Spleen (tissue), 7 donors: ENCODE measurements around the gene NEAT1.

Source experiments
- POLR2AphosphoS5 ChIP-seq, 3 donors: sonication (generic); formaldehyde crosslinking; IDR thresholded peaks; one replicate each; pipeline ENCODE4 v1.5.1; 2017; ENCODE audit warnings: antibody characterized with exemption in 3 of 3
- TF ChIP-seq, protein P1 (sequence below), 11 experiments: fragments of 200-600 bp in 7 of 11; fragments of 450-650 bp in 4 of 11; sonication (generic) in 4 of 11; IDR thresholded peaks in 8 of 11; conservative IDR thresholded peaks in 3 of 11; 1 replicate in 7 of 11; 2 replicates in 4 of 11; pipeline versions ENCODE4 v1.4.0 to v1.8.0; 2016 to 2021; ENCODE audit warnings: antibody characterized with exemption in 11 of 11, inconsistent platforms in 4 of 11, mild to moderate bottlenecking in 1 of 11
- donor health status: DM: no; HTN: no; CAD: no; lungs with moderate emphysema.
- donor health status: DM: no; HTN: no; CAD: no.
- donor health status: DM: no; HTN: no; CAD: no.

GRCh38 chr11:65378208-65378927, 44.2 kb upstream of the NEAT1 start:
- TF ChIP-seq, protein P1, sequence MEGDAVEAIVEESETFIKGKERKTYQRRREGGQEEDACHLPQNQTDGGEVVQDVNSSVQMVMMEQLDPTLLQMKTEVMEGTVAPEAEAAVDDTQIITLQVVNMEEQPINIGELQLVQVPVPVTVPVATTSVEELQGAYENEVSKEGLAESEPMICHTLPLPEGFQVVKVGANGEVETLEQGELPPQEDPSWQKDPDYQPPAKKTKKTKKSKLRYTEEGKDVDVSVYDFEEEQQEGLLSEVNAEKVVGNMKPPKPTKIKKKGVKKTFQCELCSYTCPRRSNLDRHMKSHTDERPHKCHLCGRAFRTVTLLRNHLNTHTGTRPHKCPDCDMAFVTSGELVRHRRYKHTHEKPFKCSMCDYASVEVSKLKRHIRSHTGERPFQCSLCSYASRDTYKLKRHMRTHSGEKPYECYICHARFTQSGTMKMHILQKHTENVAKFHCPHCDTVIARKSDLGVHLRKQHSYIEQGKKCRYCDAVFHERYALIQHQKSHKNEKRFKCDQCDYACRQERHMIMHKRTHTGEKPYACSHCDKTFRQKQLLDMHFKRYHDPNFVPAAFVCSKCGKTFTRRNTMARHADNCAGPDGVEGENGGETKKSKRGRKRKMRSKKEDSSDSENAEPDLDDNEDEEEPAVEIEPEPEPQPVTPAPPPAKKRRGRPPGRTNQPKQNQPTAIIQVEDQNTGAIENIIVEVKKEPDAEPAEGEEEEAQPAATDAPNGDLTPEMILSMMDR (IDR thresholded peaks at IDR 0.05 in 8 of 11, conservative IDR thresholded peaks at IDR 0.05 in 3 of 11) = no peak
- TF ChIP-seq POLR2AphosphoS5 (IDR thresholded peaks at IDR 0.05) = no peak
